ENCODE measurements around the gene HSF5.

DNA sequence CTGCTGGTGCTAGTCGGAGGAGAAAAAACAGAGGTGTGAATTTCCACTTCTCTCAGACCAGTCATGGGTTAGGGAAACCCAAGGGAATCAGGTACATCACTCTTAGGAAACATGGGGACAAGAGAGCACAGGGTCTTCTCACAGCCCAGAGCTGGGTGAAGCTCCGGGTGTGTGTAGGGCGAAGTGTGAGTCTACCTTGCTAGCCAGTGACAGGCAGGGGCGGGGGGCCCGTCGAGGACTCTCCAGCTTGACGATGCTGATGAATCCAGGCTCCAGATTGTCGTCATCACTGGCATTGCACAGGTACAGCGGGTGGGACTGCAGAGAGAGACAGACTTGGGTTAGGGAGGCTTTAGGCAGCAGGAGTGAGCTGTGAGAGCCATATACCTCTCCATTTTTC is 117.5 kb downstream of the HSF5 start:
- TF ChIP-seq POLR2AphosphoS5 (IDR thresholded peaks at IDR 0.05) (no peak), POLR2A (IDR thresholded peaks at IDR 0.05) (no peak), EP300 (IDR thresholded peaks at IDR 0.05) (no peak)
- TF ChIP-seq, protein P1, sequence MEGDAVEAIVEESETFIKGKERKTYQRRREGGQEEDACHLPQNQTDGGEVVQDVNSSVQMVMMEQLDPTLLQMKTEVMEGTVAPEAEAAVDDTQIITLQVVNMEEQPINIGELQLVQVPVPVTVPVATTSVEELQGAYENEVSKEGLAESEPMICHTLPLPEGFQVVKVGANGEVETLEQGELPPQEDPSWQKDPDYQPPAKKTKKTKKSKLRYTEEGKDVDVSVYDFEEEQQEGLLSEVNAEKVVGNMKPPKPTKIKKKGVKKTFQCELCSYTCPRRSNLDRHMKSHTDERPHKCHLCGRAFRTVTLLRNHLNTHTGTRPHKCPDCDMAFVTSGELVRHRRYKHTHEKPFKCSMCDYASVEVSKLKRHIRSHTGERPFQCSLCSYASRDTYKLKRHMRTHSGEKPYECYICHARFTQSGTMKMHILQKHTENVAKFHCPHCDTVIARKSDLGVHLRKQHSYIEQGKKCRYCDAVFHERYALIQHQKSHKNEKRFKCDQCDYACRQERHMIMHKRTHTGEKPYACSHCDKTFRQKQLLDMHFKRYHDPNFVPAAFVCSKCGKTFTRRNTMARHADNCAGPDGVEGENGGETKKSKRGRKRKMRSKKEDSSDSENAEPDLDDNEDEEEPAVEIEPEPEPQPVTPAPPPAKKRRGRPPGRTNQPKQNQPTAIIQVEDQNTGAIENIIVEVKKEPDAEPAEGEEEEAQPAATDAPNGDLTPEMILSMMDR (IDR thresholded peaks at IDR 0.05) = no peak

Measured in upper lobe of left lung (tissue), 4 donors.